KG1 (cell line): ENCODE results near the gene LAMB3.

Source experiments
- DNase-seq: peaks from one replicate; lab custom pipeline; 2025; lab: John Stamatoyannopoulos, UW

Gene LAMB3

GRCh38 chr1:209633335-209633997, 18.8 kb downstream of the LAMB3 start:
- DNase-seq = no peak

GRCh38 chr1:209630383-209631225, 21.6 kb downstream of the LAMB3 start:
- DNase-seq = no peak

GRCh38 chr1:209629621-209630382, 22.4 kb downstream of the LAMB3 start:
- DNase-seq = no peak

GRCh38 chr1:209628618-209629299, 23.5 kb downstream of the LAMB3 start:
- no peak for DNase-seq

- DNase-seq = peak; percentile 28
Observed at GRCh38 chr1:209627732-209628196, 24.5 kb downstream of the LAMB3 start.

GRCh38 chr1:209627027-209627731, 25.0 kb downstream of the LAMB3 start:
- no peak for DNase-seq

GRCh38 chr1:209626346-209627026, 25.7 kb downstream of the LAMB3 start:
- no peak for DNase-seq

- DNase-seq = no peak
Observed at GRCh38 chr1:209625791-209626285, 26.4 kb downstream of the LAMB3 start.

- DNase-seq = no peak
Observed at GRCh38 chr1:209624558-209625549, 27.4 kb downstream of the LAMB3 start.

- no peak for DNase-seq
Observed at GRCh38 chr1:209622841-209623829, 29.1 kb downstream of the LAMB3 start.

- no peak for DNase-seq
Observed at GRCh38 chr1:209621741-209622655, 30.2 kb downstream of the LAMB3 start.

- no peak for DNase-seq
Observed at GRCh38 chr1:209621286-209621685, 30.9 kb downstream of the LAMB3 start.

- no peak for DNase-seq
Observed at GRCh38 chr1:209620487-209620884, 31.7 kb downstream of the LAMB3 start.

- no peak for DNase-seq
Observed at GRCh38 chr1:209619696-209620486, 32.3 kb downstream of the LAMB3 start.

GRCh38 chr1:209618756-209619420, 33.3 kb downstream of the LAMB3 start:
- DNase-seq = no peak

GRCh38 chr1:209618291-209618690, 33.9 kb downstream of the LAMB3 start:
- DNase-seq = no peak
